HL-60 (cell line): Measurements from ENCODE around the gene STON2.

Source experiments
- DNase-seq, 2 experiments: peaks; one replicate each; pipeline ENCODE4 v3.0.0-alpha.2; 2010 to 2020; ENCODE audit warnings: low read depth in 1 of 2, low spot score in 1 of 2
- H3K27ac ChIP-seq: fragments of 250-450 bp; sonication (Bioruptor Pico); replicated peaks from 2 replicates; pipeline ENCODE4 v1.5.1; 2020; ENCODE audit warnings: mild to moderate bottlenecking, moderate library complexity
- H3K27me3 ChIP-seq: fragments of 250-450 bp; sonication (Bioruptor Pico); 2 replicates; pipeline ENCODE4 v1.5.1; 2021; ENCODE audit warnings: mild to moderate bottlenecking, moderate library complexity; ENCODE audit not compliant: insufficient read depth, poor library complexity, severe bottlenecking
- H3K4me3 ChIP-seq: replicated peaks from 2 replicates; pipeline ENCODE4 v1.5.1; 2011; ENCODE audit warnings: mild to moderate bottlenecking, control low read depth, low read length; ENCODE audit not compliant: insufficient read depth
- GABPA ChIP-seq: IDR thresholded peaks from 2 replicates; pipeline ENCODE4 v1.6.1; 2012; ENCODE audit warnings: low read depth
- POLR2AphosphoS5 ChIP-seq: IDR thresholded peaks from 2 replicates; pipeline ENCODE4 v1.6.1; 2012; ENCODE audit warnings: low read depth
- SPI1 ChIP-seq: IDR thresholded peaks from 2 replicates; pipeline ENCODE4 v1.6.1; 2012; ENCODE audit warnings: low read depth, mild to moderate bottlenecking, borderline replicate concordance
- TF ChIP-seq, protein P1 (sequence below): IDR thresholded peaks from 2 replicates; pipeline ENCODE4 v1.6.1; 2012; ENCODE audit warnings: low read depth; ENCODE audit not compliant: insufficient replicate concordance
- TF ChIP-seq, protein P2 (sequence below): IDR thresholded peaks from one replicate; pipeline ENCODE4 v1.5.1; 2011; ENCODE audit warnings: low read length, control low read depth, inconsistent platforms; ENCODE audit not compliant: insufficient read depth

STON2 gene

DNA sequence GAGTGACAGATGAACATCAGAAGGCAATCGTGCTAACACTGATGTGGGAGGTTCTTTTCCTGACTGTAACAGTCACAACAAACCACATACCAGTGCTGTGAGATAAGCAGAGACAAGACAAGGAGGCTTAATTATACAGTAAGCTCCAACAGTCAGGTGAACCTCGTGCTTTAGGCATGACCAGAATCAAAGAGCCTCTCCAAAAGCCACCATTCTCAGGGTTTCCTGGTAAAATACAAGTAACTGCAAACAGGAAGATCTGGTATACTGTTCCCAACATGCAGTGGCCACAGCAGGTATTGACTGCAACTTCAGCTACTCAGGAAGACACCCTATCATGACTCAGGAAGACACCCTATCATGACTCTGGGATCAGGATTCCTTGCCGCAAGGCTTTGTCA lies 132.1 kb downstream of the STON2 start:
- DNase-seq = no peak
- Histone ChIP-seq H3K27ac (no peak overlapping the region), H3K27me3 (no peaks in the 10 kb centered on the region), H3K4me3 (no peak overlapping the region)
- no peak for TF ChIP-seq GABPA
- no peak for TF ChIP-seq POLR2AphosphoS5
- TF ChIP-seq, protein P1, sequence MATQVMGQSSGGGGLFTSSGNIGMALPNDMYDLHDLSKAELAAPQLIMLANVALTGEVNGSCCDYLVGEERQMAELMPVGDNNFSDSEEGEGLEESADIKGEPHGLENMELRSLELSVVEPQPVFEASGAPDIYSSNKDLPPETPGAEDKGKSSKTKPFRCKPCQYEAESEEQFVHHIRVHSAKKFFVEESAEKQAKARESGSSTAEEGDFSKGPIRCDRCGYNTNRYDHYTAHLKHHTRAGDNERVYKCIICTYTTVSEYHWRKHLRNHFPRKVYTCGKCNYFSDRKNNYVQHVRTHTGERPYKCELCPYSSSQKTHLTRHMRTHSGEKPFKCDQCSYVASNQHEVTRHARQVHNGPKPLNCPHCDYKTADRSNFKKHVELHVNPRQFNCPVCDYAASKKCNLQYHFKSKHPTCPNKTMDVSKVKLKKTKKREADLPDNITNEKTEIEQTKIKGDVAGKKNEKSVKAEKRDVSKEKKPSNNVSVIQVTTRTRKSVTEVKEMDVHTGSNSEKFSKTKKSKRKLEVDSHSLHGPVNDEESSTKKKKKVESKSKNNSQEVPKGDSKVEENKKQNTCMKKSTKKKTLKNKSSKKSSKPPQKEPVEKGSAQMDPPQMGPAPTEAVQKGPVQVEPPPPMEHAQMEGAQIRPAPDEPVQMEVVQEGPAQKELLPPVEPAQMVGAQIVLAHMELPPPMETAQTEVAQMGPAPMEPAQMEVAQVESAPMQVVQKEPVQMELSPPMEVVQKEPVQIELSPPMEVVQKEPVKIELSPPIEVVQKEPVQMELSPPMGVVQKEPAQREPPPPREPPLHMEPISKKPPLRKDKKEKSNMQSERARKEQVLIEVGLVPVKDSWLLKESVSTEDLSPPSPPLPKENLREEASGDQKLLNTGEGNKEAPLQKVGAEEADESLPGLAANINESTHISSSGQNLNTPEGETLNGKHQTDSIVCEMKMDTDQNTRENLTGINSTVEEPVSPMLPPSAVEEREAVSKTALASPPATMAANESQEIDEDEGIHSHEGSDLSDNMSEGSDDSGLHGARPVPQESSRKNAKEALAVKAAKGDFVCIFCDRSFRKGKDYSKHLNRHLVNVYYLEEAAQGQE = no peak
- no peak for TF ChIP-seq SPI1
- TF ChIP-seq, protein P2, sequence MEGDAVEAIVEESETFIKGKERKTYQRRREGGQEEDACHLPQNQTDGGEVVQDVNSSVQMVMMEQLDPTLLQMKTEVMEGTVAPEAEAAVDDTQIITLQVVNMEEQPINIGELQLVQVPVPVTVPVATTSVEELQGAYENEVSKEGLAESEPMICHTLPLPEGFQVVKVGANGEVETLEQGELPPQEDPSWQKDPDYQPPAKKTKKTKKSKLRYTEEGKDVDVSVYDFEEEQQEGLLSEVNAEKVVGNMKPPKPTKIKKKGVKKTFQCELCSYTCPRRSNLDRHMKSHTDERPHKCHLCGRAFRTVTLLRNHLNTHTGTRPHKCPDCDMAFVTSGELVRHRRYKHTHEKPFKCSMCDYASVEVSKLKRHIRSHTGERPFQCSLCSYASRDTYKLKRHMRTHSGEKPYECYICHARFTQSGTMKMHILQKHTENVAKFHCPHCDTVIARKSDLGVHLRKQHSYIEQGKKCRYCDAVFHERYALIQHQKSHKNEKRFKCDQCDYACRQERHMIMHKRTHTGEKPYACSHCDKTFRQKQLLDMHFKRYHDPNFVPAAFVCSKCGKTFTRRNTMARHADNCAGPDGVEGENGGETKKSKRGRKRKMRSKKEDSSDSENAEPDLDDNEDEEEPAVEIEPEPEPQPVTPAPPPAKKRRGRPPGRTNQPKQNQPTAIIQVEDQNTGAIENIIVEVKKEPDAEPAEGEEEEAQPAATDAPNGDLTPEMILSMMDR = no peak

DNA sequence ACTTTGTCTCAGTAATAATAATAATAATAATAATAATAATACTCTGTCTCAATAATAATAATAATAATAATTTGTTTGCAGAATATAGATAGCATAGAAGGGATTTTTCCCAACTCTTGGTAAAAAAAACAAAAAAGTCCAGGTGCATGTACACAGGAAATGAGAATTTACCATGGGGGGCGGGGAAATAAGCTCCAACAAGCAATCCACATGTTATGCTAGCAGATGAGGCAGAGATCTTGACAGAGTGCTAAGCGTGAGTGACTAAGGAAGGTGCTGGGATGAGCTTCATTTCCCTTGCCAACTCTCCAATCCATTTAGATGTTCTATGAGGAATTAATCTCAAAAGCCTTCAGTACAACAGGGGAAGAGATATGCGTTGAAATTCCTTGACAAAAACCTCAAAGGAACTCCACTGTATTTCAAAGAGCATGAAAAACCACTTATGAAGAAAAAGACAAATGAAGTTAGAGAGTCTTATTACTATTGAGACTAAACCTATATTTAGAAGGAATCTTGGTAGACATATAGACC lies 134.4 kb downstream of the STON2 start:
- no peak overlapping the region for H3K4me3 ChIP-seq

DNA sequence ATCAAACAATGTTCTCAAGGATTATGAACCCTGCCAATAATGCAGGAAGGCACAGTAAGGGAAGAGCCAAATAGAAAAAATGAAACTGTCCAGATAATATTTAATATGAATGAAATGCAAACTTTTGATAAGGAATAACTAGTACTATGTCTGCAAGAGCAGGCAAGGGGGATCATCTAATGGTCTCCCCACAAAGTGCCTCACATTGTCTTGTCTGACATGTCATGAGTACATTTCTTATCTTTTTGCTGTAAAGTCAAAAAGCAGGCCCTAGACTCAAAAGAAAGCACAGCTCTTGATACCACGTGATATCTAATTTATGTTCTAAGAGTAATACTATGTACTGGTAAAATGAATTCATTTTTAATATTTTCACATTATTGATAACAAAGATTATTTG lies 135.5 kb downstream of the STON2 start:
- no peak for TF ChIP-seq POLR2AphosphoS5
- TF ChIP-seq, protein P2 = no peak
- TF ChIP-seq, protein P1 = no peak
- TF ChIP-seq SPI1 = no peak
- no peak for TF ChIP-seq GABPA
- no peak for DNase-seq
- Histone ChIP-seq H3K4me3 (no peak overlapping the region), H3K27me3 (no peaks in the 10 kb centered on the region), H3K27ac (no peak overlapping the region)

More for the DNA sequence above, 134.4 kb downstream of the STON2 start:
- no peak for TF ChIP-seq SPI1
- TF ChIP-seq POLR2AphosphoS5 = no peak
- TF ChIP-seq GABPA = no peak
- TF ChIP-seq, protein P2 = no peak
- TF ChIP-seq, protein P1 = no peak
- DNase-seq = no peak
- Histone ChIP-seq H3K27me3 (no peaks in the 10 kb centered on the region), H3K27ac (no peak overlapping the region)
